ENCODE data around the gene GATD1. TPM values are rescaled to one million over a fixed set of nuclear protein-coding genes. Genes with fewer than 3 reads are reported as not detected.

The GATD1 gene
- total and polyA plus RNA-seq, 2 donors (not counting 1 experiment from before 2014, with no cell fraction given) = 62.4 to 70.0 TPM

DNA sequence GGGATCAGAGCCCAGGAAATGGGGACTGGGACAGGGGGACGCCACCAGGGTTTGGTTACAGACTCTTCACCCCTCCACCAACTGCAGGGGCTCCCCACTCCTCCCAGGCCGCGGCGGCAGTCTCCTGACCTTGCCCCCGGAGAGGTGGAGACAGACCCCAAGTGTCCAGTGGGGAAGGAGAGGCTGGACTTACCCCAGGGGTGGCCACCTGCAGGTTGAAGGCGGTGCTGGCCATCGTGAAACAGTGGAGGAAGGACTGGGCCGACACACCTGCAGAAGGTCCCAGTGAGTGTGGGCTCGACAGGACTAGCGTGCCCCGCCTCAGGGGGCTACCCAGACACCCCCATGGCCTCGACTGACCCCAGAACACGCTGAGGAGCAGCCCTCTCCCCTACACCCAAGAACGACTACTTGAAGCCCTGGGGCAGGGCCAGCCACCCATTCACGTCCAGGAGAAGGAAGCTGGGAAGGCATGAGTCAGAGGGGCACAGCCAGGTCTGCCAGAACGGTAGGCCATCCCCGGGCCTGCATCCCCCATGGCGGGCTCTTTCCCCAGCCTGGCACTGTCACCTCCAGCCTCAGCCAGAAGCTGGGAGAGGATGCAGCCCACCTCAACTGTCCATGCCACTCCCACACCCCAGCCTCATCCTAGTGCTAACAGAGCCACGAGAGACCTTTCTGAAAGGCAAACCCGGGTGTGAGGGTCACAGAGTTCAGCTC lies 2.3 kb downstream of the GATD1 start:
- Mint-ChIP-seq H3K27ac (no peak overlapping the region), H3K27me3 (no peaks in the 10 kb centered on the region), H3K9me3 (ENCODE audit: insufficient read depth) (no peaks in the 10 kb centered on the region), H3K4me1 (peaks cover 18% of the 10 kb centered on the region), H3K4me3 (peak overlapping the region; percentile 71)
- H3K4me3 ChIP-seq (ENCODE audit: control extremely low read depth in 1 of 5, extremely low read depth in 1 of 5, insufficient read depth in 1 of 5, low read depth in 2 of 5, low read length in 4 of 5) = no peak overlapping the region
- DNase-seq (peak; percentile 14), ATAC-seq (ENCODE audit: low read depth) (no peak)
- 93% methylated on average over 17 of the region's 20 CpGs for WGBS (ENCODE audit: insufficient coverage)
- peaks cover 60% of the 10 kb centered on the region for H4K20me1 ChIP-seq (ENCODE audit: control insufficient read depth, insufficient read depth, low read length, poor library complexity, severe bottlenecking)
- ChIA-PET POLR2A (interaction anchor here (0.6 to 0.7 kb wide), 2 partner anchors 65 to 241 kb away, joined by 3 to 7 read pairs; no protein-coding TSS in a partner anchor), CTCF (interaction anchor here (1.3 kb wide), 1 partner anchor 28 kb away, joined by 3 read pairs; the partner anchor contains the start of gene TALDO1)
- H3K4me1 ChIP-seq (ENCODE audit: control insufficient read depth in 2 of 2, insufficient read depth in 2 of 2, low read length in 2 of 2) = peaks cover 12 to 24% of the 10 kb centered on the region in 2 donors
- no peak overlapping the region for H3K9ac ChIP-seq (ENCODE audit: low read length)
- intact Hi-C loops (cut with micrococcal nuclease) = no loop called here
- no peaks in the 10 kb centered on the region for H3K27me3 ChIP-seq (replicated peaks in 1 of 4; ENCODE audit: control extremely low read depth in 1 of 4, control insufficient read depth in 3 of 4, insufficient read depth in 4 of 4, low read length in 3 of 4)
- no peak overlapping the region for H3K27ac ChIP-seq (ENCODE audit: low read length in 2 of 2)
- TF ChIP-seq, protein P1, sequence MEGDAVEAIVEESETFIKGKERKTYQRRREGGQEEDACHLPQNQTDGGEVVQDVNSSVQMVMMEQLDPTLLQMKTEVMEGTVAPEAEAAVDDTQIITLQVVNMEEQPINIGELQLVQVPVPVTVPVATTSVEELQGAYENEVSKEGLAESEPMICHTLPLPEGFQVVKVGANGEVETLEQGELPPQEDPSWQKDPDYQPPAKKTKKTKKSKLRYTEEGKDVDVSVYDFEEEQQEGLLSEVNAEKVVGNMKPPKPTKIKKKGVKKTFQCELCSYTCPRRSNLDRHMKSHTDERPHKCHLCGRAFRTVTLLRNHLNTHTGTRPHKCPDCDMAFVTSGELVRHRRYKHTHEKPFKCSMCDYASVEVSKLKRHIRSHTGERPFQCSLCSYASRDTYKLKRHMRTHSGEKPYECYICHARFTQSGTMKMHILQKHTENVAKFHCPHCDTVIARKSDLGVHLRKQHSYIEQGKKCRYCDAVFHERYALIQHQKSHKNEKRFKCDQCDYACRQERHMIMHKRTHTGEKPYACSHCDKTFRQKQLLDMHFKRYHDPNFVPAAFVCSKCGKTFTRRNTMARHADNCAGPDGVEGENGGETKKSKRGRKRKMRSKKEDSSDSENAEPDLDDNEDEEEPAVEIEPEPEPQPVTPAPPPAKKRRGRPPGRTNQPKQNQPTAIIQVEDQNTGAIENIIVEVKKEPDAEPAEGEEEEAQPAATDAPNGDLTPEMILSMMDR (IDR thresholded peaks at IDR 0.05) = no peak
- no peak overlapping the region for H3K4me2 ChIP-seq (replicated peaks; ENCODE audit: low read depth, low read length, poor library complexity, severe bottlenecking)
- H3K9me3 ChIP-seq (ENCODE audit: control extremely low read depth in 1 of 3, control insufficient read depth in 2 of 3, insufficient read depth in 1 of 3, low read length in 2 of 3) = no peaks in the 10 kb centered on the region
- H3K36me3 ChIP-seq (replicated peaks in 1 of 2; ENCODE audit: control extremely low read depth in 1 of 2, control insufficient read depth in 1 of 2, extremely low read depth in 1 of 2, insufficient read depth in 2 of 2, low read length in 1 of 2) = peaks cover 0 to 20% of the 10 kb centered on the region in 2 experiments
- no peak overlapping the region for H2AFZ ChIP-seq (ENCODE audit: insufficient read depth, low read depth, low read length, poor library complexity, severe bottlenecking)
- peaks cover 64% of the 10 kb centered on the region for H3K79me2 ChIP-seq (ENCODE audit: control insufficient read depth, insufficient read depth, low read length)

DNA sequence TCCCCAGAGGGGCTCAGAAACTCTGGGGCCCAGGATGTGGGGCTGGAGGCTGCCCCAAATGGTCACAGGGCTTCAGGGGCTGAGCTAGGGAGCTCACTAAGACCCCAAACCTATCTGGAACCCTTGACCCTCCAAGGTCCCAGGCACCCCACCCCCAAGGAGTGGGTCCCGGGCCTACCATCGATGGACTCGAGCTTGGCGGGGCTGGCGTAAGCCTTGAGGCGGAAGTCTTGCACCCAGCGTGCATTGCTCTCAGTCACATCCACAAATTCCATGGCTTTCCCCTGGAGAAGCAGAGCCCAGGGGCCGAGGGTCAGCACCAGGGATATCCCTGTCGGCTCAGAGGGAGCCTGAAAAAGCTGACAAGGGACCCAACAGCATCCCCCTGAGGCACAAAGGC lies 3.5 kb downstream of the GATD1 start:
- Mint-ChIP-seq H3K27me3 (no peaks in the 10 kb centered on the region), H3K4me3 (no peak overlapping the region), H3K9me3 (ENCODE audit: insufficient read depth) (no peaks in the 10 kb centered on the region), H3K4me1 (peaks cover 12% of the 10 kb centered on the region), H3K27ac (no peak overlapping the region)
- H3K4me1 ChIP-seq (ENCODE audit: control insufficient read depth in 2 of 2, insufficient read depth in 2 of 2, low read length in 2 of 2) = peaks cover 12 to 24% of the 10 kb centered on the region in 2 donors
- peaks cover 0 to 26% of the 10 kb centered on the region in 2 experiments for H3K36me3 ChIP-seq (replicated peaks in 1 of 2; ENCODE audit: control extremely low read depth in 1 of 2, control insufficient read depth in 1 of 2, extremely low read depth in 1 of 2, insufficient read depth in 2 of 2, low read length in 1 of 2)
- no peaks in the 10 kb centered on the region for H3K9me3 ChIP-seq (ENCODE audit: control extremely low read depth in 1 of 3, control insufficient read depth in 2 of 3, insufficient read depth in 1 of 3, low read length in 2 of 3)
- H2AFZ ChIP-seq (ENCODE audit: insufficient read depth, low read depth, low read length, poor library complexity, severe bottlenecking) = no peak overlapping the region
- ChIA-PET CTCF (no interaction called here), POLR2A (no interaction called here)
- DNase-seq = no peak
- H3K79me2 ChIP-seq (ENCODE audit: control insufficient read depth, insufficient read depth, low read length) = peaks cover 61% of the 10 kb centered on the region
- no peak overlapping the region for H3K27ac ChIP-seq (ENCODE audit: low read length in 2 of 2)
- H3K27me3 ChIP-seq (replicated peaks in 1 of 4; ENCODE audit: control extremely low read depth in 1 of 4, control insufficient read depth in 3 of 4, insufficient read depth in 4 of 4, low read length in 3 of 4) = no peaks in the 10 kb centered on the region
- no peak for ATAC-seq (ENCODE audit: low read depth)
- no peak for TF ChIP-seq EZH2 (IDR thresholded peaks at IDR 0.05; ENCODE audit: borderline replicate concordance, insufficient read depth, low read depth, low read length, poor library complexity, severe bottlenecking)
- TF ChIP-seq, protein P1 (IDR thresholded peaks at IDR 0.05) = no peak
- 96% methylated on average over 9 of the region's 9 CpGs for WGBS (ENCODE audit: insufficient coverage)
- H4K20me1 ChIP-seq (ENCODE audit: control insufficient read depth, insufficient read depth, low read length, poor library complexity, severe bottlenecking) = peaks cover 48% of the 10 kb centered on the region
- H3K4me2 ChIP-seq (replicated peaks; ENCODE audit: low read depth, low read length, poor library complexity, severe bottlenecking) = no peak overlapping the region
- no peak overlapping the region for H3K9ac ChIP-seq (ENCODE audit: low read length)
- no peak overlapping the region for H3K4me3 ChIP-seq (ENCODE audit: control extremely low read depth in 1 of 5, extremely low read depth in 1 of 5, insufficient read depth in 1 of 5, low read depth in 2 of 5, low read length in 4 of 5)
- intact Hi-C loops (cut with micrococcal nuclease) = no loop called here
